T-helper 22 cell (primary cell): ENCODE results near the gene FSTL4.
"Not testable (repeated sequence)": the region's sequence is repeated elsewhere in the genome, so short reads cannot be mapped to it uniquely, and the experiment has no call there.

Experiments
- DNase-seq: peaks from one replicate; pipeline ENCODE4 v3.0.0-alpha.2; 2020; ENCODE audit warnings: low read depth

Gene FSTL4

GRCh38 chr5:133456933-133457402 lies 155.4 kb downstream of the FSTL4 start:
- DNase-seq: no peak

DNA sequence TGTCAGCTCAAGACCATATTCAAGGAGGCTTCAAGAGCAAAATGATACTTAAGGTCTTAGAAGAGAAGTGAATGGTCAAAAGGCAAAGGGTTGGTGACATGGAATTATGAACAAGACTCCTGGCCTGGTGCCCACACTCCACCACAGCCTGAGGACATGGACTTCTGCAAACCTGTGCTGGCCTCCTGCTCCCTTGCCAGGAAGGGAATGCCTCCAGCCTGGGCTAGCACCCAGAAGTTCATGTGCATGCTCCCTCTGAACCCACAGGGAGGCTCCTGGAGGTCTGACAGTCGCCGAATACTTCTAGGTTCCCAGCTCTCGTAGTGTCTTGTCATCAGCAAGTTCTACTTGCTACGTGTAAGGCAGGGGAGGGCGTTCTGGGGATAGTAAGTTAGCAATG lies 156.7 kb downstream of the FSTL4 start:
- DNase-seq: no peak

DNA sequence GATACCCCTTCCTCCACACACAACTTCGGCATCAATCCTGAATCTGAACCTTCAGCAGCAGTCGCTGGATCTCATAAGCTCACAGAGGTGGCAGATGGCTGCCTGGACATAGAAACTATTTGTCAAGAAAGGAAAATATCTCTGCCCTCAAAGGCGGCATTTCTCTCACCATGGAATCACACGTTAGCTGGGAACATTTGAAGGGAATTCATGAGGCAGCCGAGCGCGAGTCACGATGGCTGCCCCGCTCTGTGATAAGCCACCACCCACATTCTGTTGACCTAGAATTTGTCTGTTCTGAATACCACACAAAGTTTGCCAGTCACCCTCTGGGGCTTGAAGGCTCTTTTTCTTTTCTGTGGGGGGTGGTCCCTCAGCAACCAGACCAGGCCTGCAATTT lies 157.9 kb downstream of the FSTL4 start:
- no peak for DNase-seq

- no peak for DNase-seq
Measured at GRCh38 chr5:133453831-133454230, 158.5 kb downstream of the FSTL4 start.

DNA sequence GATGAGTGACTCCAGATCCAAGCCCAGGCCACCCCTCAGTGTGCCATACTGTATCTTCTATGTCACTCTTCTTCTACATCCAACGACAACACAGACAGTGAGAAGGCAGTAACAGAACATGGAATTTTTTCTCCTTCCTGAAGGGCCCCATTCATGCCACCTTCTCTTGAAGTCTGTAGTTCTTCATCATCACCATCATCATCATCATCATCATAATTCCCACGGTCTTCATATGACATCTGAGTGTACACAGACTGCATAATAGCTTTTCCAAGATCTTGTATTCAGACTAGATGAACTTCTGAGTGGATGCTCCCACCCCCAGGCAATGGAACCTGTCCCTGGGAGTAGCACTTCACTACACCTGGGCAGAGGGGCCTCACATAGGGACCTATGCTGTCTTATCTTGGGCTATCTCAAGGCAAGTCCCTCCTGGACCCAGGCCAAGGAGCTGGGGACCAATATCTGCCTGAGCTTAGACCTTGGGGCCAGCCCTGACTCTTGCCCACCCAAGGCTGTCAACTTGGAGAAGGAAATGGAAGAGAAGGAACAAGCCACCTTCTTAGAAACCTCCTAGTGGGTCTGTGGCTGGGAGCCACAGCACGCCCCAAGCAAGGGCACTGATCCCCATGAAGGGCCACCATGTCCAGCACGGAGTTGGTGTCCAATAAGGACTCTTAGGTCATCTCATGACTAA lies 159.1 kb downstream of the FSTL4 start:
- no peak for DNase-seq

- no peak for DNase-seq
Measured at GRCh38 chr5:133451926-133452325, 160.4 kb downstream of the FSTL4 start.

DNA sequence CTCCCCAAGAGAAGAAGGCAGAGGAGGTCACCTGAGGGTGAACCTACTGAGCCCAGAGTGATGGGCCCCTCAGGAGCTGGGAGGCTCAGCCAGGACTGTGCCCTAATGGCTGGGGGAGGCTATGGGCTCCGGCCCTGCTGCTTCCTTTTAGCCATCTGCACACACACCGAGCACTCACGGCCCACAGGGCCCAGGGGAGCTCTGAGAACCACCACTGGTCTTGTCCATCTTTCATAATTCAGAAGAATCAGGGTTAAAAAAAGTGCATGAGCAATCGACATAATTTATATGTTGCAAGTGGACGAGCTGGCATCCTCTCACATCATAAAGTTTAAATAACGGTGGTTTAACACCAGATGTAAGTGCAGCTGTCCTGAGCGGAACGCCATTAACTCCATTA lies 162.1 kb downstream of the FSTL4 start:
- no peak for DNase-seq

GRCh38 chr5:133449181-133449580 lies 163.2 kb downstream of the FSTL4 start:
- no peak for DNase-seq

DNA sequence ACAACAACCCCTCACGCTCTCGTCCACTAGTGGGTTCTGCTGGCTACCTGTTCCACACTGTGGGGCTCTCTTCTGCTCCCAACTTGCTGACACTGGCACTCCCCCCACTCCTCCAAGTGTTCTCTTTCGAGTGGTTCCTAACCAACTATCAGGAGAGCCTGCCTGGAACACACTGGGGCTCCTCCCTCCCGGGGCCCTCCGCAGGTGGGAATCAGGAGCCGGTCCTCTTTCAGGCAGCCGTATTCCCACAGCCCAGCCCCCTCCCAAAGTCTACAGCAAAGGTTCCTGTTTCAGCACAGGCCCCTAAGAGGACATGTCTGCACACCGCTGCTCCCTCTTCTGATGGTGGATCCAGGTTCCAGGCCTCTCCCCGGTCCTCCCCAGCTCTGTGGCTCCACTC lies 165.9 kb downstream of the FSTL4 start:
- no peak for DNase-seq

- DNase-seq: no peak
Measured at GRCh38 chr5:133445744-133446143, 166.6 kb downstream of the FSTL4 start.

DNA sequence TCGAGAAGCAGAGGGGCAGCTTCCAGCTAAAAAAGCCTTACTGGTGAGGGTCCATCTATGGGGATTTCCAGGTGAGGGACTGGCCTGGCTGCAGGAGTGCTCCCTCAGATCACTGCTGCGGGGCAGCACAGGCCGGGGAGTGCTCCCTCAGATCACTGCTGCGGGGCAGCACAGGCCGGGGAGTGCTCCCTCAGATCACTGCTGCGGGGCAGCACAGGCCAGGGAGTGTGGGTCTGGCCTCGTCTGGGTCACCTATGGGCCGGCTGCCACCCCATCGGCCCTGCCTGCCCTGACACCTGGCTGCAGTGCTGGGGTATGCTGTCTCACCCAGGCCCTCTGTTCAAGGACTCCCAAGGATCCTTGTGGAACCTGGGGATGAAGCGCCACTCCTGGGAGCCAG lies 167.1 kb downstream of the FSTL4 start:
- DNase-seq: not testable (repeated sequence)

- no peak for DNase-seq
Measured at GRCh38 chr5:133444711-133445110, 167.6 kb downstream of the FSTL4 start.

DNA sequence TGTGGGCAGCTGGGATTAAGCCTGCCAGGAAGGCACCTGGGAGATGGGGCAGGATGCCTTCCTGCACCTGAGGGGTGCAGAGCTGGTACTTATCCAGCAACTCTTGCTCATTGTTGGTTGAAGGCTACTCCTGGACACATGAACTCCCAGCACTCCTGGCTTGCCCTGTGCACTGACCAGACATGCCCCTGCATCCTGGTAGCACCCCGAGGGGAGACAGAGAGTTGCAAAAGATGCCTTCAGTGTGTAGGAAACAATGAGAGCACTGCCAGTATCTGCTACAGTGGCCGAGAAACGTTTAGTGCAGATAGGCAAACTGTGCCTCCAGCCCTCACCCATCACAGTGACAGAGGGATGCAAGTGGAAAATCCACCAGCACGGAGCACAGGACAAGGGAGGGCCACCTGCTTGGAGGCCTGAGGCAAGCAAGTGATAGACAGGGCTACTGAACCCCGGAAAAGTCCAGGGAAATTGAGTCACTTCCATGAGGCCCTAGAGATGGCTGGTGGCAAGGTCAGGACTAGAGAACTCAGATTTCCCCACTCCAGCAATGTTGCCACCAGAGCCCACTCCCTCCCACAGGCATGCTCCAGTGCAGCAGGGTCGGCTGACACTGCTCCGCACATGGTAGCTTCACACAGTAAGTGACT lies 171.1 kb downstream of the FSTL4 start:
- DNase-seq: no peak

DNA sequence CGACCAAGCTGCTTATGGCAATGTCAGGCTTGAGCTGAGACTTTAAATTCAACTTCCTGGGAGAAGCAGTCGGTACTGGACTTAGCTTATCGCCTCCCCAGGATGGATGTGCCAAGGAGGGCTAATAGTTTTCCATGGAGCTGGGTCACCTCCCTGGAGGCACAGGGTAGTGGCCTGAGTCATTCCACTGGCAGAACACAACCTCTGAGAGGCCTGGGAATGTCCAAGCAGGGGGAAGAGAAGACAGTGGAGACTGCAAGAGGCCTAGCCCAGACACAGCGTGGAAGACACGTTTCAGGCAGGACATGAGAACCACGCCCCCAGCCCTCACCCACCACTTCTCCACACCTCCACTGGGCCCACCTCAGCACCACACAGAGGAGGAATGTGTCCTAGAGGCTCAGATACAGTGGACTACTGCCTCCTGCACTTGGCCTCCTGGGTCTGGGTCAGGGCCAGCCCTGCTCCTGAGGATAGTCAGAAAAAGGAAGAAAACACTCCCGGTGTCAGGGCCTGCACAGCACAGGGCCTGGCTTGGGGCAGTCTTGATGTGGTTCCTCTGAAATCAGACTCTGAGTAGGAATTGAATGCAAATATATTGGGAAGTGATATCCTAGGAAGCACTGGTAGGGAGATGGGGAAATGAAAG lies 171.8 kb downstream of the FSTL4 start:
- no peak for DNase-seq

DNA sequence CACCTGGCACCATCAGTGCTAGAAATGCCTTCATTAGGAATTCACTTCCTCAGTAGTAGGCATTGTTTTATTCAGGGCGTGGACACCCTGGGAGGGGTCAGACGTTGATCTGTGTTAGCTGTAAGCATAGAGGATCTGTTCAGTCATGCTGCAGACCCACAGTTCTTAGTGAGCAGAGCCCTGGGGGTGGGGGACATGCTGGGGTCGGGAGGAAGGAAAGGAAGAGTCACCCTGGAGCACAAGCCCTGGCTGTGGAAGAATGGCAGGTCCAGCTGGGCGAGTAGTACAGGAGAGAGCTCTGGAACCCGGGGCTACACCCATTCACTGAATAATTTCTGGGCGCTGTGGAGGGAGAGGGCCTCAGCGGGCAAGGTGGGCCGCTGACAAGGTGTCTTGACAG lies 172.5 kb downstream of the FSTL4 start:
- no peak for DNase-seq

DNA sequence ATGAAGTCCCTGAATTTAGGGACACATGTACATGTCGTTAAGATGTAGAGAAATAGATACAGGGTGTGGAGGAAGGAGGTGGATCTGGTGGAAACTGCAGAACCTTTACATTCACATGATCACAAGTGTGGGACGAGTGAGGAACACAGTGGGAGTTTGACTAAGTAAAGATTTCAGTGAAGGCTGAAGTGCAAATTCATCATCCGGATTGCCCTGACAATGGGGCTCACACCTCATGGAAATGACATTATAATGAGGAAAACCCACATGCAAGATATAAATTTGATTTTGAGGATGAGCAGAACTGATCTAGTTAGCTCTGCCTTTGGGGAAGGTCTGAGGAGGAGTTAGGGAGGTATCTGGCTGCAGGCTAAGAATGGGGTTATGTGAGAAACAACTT lies 173.9 kb downstream of the FSTL4 start:
- DNase-seq: no peak

- DNase-seq: no peak
Measured at GRCh38 chr5:133434336-133434735, 178.0 kb downstream of the FSTL4 start.

GRCh38 chr5:133433641-133434040 lies 178.7 kb downstream of the FSTL4 start:
- no peak for DNase-seq

DNA sequence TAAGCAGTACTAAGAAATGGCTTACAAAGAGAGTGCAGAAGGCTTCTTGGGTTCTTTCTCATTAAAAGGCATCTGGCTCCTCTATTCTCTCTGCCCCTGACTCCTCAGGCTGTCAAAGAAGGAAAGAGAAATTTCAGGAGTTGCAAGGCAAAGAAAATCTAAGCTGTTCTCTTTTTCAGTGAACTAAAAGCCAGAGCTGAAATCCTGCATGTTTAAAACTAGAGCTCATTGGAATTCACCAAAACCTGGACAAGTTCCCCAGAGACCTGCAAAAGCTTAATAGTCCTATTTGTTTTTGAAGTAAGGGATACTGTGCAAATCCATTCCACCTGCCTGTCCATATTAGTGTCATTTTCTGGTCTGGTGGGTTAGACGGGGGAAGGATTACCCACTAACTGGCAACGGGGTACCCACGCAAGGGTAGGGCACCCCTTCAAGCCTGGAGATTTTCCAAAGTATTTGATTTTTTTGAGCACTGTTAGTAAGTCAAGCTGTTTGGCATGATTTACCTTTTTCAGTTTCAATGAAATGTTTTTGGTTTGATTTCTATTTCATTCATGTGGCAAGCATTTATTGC lies 179.3 kb downstream of the FSTL4 start:
- no peak for DNase-seq

DNA sequence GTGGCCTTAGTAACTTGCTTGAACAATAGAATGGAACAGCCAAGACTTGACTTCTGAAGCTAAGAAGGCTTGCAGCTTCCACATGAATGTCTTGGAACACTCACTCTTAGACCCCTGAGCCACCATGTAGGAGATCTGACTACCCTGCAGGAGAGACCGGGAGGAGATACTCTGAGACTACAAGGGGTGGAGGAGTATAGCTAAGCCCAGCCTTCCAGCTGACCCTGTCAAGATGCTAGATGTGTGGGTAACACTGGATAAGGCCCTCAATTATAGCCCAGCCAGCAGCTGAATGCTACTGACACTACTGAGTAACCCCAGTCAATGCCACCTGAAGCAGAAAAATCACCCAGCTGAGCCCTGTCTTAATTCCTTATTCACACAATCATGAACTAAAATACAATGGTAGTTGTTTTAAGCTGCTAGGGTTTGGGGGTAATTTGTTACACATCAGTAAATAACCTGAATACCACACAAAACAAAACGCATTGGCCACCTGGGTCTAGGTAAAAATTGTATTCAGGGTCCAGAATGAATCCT lies 180.9 kb downstream of the FSTL4 start:
- no peak for DNase-seq

DNA sequence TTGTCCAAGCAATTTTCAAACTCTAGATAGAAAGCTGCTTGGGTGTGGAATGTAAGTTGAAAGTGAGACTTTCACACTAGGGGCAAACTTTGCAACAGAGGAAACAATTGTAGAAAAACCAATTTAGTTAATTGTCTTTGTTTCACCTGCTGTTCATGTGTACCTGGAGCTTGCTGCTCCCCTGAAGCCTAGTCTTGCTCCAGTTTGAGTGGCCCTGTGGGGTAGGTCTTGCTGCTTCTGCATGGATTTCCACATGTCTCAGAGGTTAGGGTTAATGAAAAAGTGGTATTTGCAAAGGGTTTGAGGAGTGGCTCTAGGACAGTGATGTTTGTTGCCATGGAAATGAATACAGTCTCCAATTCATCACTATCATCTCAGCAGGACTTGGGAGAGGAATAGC lies 182.2 kb downstream of the FSTL4 start:
- no peak for DNase-seq

- DNase-seq: no peak
Measured at GRCh38 chr5:133429046-133429445, 183.3 kb downstream of the FSTL4 start.
